Prostate gland (tissue), 2 donors: Measurements from ENCODE around the gene CASKIN1.

Experiments
- CTCF ChIP-seq, 4 experiments: fragments of 200-600 bp in 2 of 4; fragments of 450-650 bp in 2 of 4; sonication (generic) in 2 of 4; IDR thresholded peaks; 1 replicate in 3 of 4; 2 replicates in 1 of 4; pipeline ENCODE4 v1.5.1; 2016 to 2019; ENCODE audit warnings: antibody characterized with exemption in 4 of 4, mild to moderate bottlenecking in 2 of 4, moderate library complexity in 2 of 4
- POLR2A ChIP-seq: fragments of 450-650 bp; IDR thresholded peaks from one replicate; pipeline ENCODE4 v1.6.1; 2016; ENCODE audit warnings: antibody characterized with exemption, mild to moderate bottlenecking
- POLR2AphosphoS5 ChIP-seq: sonication (generic); formaldehyde crosslinking; IDR thresholded peaks from one replicate; pipeline ENCODE4 v1.6.1; 2017; ENCODE audit warnings: antibody characterized with exemption

- TF ChIP-seq CTCF (IDR thresholded peaks at IDR 0.05) (no peak), POLR2A (no peak), POLR2AphosphoS5 (no peak)
Observed at GRCh38 chr16:2167068-2167638, 29.3 kb downstream of the CASKIN1 start.
